Measurements from ENCODE around the gene PLEKHB2. TPM values are rescaled to one million over a fixed set of nuclear protein-coding genes. Genes with fewer than 3 reads are reported as not detected.
"Not testable (repeated sequence)": the region's sequence is repeated elsewhere in the genome, so short reads cannot be mapped to it uniquely, and the experiment has no call there.

The PLEKHB2 gene
- total RNA-seq, 1 donor from 2014 or later = 94.0 TPM

DNA sequence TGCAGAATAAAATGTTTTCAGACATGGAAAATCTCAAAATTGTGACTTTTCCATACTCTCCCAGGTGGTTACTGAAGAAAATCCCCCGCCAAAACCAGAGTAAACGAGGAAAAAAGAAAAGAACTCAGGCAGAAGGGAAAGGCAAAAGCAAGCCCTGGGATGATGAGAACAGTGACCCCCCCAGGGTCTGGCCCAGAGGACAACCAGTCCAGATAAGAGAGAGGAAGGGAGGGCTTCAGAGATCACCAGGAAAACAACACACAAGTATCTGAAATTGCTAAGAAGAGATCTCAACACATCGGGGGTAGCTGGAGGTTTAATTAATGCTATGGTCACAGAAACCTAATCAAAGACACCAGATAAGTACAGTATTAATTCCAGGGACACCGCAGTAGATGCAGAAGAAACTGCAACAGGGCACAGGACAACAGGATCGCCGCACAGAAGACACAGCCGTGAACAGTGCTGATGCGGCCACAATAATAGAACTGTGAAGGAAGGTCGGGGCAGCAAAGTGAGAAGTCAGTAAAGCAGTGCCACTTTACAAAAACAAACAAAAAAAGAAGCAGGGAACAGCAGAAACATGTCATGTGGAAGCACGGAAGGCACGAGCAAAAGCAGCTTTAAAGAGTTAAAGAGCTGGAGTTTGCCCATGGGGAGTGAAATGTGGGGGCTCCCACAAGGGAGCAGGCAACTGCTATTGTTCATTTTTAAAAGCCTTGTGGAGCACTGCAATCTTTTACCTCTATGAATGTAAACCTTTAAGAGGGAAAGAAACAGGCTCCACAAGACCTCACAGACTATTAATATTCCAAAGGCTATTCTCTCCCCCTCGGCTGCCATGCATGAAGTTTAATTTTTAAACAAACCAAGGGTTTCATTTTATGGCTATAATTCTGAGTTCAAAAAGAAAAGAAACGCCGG, 40.3 kb upstream of the PLEKHB2 start:
- TF ChIP-seq, protein P1, sequence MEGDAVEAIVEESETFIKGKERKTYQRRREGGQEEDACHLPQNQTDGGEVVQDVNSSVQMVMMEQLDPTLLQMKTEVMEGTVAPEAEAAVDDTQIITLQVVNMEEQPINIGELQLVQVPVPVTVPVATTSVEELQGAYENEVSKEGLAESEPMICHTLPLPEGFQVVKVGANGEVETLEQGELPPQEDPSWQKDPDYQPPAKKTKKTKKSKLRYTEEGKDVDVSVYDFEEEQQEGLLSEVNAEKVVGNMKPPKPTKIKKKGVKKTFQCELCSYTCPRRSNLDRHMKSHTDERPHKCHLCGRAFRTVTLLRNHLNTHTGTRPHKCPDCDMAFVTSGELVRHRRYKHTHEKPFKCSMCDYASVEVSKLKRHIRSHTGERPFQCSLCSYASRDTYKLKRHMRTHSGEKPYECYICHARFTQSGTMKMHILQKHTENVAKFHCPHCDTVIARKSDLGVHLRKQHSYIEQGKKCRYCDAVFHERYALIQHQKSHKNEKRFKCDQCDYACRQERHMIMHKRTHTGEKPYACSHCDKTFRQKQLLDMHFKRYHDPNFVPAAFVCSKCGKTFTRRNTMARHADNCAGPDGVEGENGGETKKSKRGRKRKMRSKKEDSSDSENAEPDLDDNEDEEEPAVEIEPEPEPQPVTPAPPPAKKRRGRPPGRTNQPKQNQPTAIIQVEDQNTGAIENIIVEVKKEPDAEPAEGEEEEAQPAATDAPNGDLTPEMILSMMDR (conservative IDR thresholded peaks at IDR 0.05; ENCODE audit: low read depth, low read length) = no peak
- peak overlapping the region; percentile 25 for H3K4me3 ChIP-seq (ENCODE audit: low read depth, low read length)
- DNase-seq (ENCODE audit: low read depth) = no peak

DNA sequence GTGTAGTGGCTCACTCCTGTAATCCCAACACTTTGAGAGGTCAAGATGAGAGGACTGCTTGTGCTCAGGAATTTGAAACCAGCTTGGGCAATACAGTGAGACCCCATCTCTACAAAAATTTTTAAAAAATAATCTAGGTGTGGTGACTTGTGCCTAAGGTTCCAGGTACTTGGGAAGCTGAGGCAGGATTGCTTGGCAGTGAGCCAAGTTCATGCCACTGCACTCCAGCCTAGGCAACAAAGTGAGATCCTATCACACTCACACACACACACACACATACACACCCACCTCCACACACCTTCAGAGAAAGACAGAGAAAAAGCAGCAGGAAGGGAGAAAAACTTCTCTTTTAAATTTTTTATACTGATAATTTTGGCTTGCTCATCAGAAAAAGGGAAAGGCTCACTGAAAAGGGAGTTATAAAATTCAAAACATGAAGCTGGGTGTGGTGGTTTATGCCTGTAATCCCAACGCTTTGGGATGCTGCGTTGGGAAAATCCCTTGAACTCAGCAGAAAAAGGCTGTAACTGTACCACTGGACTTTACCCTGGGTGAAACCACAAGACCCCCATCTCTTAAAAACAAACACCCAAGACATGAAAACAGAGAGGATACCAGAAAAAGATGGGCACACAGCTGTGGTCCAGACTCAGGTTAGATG, 37.5 kb upstream of the PLEKHB2 start:
- no peak for DNase-seq (ENCODE audit: low read depth)
- TF ChIP-seq, protein P1 (conservative IDR thresholded peaks at IDR 0.05; ENCODE audit: low read depth, low read length) = no peak
- H3K4me3 ChIP-seq (ENCODE audit: low read depth, low read length) = no peak overlapping the region

- not testable (repeated sequence) for DNase-seq (ENCODE audit: low read depth); H3K4me3 ChIP-seq (ENCODE audit: low read depth, low read length)
Observed at GRCh38 chr2:131068172-131068571, 37.0 kb upstream of the PLEKHB2 start.

GRCh38 chr2:131075578-131075977, 29.6 kb upstream of the PLEKHB2 start:
- DNase-seq (ENCODE audit: low read depth); H3K4me3 ChIP-seq (ENCODE audit: low read depth, low read length): not testable (repeated sequence)

DNA sequence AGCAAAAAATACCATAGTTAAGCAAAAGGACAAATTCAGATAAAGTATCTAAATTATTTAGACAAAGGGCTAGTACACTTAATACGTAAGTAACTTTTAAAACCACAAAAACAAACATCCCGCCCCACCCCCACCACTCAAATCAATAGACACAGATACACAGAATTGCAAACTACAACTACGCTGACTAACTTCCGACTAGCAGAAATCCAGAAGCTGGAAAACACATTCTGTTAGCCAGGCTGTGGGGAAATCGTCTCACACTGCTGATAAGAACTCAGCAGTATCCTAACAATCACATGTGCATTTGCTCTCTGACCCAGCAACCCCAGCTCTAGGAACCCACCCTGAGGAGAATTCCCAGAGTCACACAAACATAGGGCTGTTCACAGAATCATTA, 28.4 kb upstream of the PLEKHB2 start:
- no peak overlapping the region for H3K4me3 ChIP-seq (ENCODE audit: low read depth, low read length)
- no peak for DNase-seq (ENCODE audit: low read depth)
- TF ChIP-seq, protein P1 (conservative IDR thresholded peaks at IDR 0.05; ENCODE audit: low read depth, low read length) = no peak

- DNase-seq (ENCODE audit: low read depth) = no peak
- no peak overlapping the region for H3K4me3 ChIP-seq (ENCODE audit: low read depth, low read length)
- TF ChIP-seq, protein P1 (conservative IDR thresholded peaks at IDR 0.05; ENCODE audit: low read depth, low read length) = no peak
Observed at GRCh38 chr2:131077182-131077846, 27.8 kb upstream of the PLEKHB2 start.

DNA sequence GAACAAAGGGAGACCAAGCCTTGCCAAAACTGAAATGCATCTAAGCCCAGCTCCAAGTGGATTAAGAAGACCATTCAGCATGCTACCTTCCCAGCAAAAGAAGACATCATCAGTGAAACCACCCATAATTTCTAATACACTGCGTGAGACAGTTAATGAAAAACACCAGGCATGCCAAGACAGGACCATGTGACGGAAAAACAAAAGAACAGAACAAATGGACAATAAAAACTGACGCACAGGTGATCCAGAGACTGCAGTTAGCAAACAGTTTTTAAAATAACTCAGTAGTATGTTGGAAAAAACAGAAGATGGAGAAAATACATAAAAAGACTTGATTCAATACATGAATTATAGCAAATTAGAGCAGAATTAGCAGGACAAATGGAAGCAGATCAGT, 27.2 kb upstream of the PLEKHB2 start:
- DNase-seq (ENCODE audit: low read depth) = no peak
- TF ChIP-seq, protein P1 (conservative IDR thresholded peaks at IDR 0.05; ENCODE audit: low read depth, low read length) = no peak
- H3K4me3 ChIP-seq (ENCODE audit: low read depth, low read length) = no peak overlapping the region

DNA sequence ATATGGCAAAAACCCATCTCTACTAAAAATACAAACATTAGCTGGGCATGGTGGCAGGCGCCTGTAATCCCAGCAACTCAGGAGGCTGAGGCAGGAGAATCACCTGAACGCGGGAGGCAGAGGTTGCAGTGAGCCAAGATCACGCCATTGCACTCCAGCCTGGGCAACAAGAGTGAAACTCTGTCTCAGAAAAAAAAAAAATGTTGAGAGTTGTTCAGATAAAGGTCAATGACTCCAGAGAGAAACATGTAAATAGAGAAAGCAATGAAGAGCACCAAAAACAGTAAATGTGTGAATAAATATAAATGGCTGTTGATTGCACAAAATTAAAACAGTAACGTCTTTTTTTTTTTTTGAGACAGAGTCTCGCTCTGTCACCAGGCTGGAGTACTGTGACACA, 25.2 kb upstream of the PLEKHB2 start:
- DNase-seq (ENCODE audit: low read depth); H3K4me3 ChIP-seq (ENCODE audit: low read depth, low read length): not testable (repeated sequence)

All from epithelial cell of proximal tubule (primary cell).